NCI-H774 (cell line): ENCODE results near the gene RPRD1B.
"Not testable (repeated sequence)": the region's sequence is repeated elsewhere in the genome, so short reads cannot be mapped to it uniquely, and the experiment has no call there.

Experiments
- DNase-seq: peaks from one replicate; lab custom pipeline; 2025; lab: John Stamatoyannopoulos, UW

RPRD1B gene

GRCh38 chr20:38001173-38001875 is 32.2 kb upstream of the RPRD1B start:
- no peak for DNase-seq

- no peak for DNase-seq
These were observed 31.6 kb upstream of the RPRD1B start for GRCh38 chr20:38001981-38002380.

DNA sequence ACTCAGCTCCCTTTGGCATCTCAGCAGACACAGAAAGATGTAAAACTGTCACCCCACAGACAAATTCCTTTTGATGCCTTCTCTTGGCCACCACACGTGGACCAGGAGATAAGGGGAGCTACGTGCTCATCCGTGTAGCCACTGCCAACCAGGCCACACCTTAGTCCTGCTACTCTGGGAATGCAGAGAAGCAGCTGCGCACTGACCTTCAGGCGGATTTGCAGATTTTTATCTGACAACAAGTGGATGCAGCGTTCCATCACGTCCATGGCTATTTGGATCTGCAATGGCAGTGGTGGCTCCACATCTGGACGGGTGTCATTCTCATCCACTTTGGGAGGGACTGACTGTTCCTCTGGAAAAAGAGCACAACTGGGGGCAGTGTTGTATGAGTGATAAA is 31.1 kb upstream of the RPRD1B start:
- DNase-seq = no peak

GRCh38 chr20:38004416-38004815 is 29.1 kb upstream of the RPRD1B start:
- no peak for DNase-seq

- DNase-seq = no peak
These were observed 27.6 kb upstream of the RPRD1B start for GRCh38 chr20:38005903-38006302.

GRCh38 chr20:38007526-38007925 is 26.0 kb upstream of the RPRD1B start:
- no peak for DNase-seq

DNA sequence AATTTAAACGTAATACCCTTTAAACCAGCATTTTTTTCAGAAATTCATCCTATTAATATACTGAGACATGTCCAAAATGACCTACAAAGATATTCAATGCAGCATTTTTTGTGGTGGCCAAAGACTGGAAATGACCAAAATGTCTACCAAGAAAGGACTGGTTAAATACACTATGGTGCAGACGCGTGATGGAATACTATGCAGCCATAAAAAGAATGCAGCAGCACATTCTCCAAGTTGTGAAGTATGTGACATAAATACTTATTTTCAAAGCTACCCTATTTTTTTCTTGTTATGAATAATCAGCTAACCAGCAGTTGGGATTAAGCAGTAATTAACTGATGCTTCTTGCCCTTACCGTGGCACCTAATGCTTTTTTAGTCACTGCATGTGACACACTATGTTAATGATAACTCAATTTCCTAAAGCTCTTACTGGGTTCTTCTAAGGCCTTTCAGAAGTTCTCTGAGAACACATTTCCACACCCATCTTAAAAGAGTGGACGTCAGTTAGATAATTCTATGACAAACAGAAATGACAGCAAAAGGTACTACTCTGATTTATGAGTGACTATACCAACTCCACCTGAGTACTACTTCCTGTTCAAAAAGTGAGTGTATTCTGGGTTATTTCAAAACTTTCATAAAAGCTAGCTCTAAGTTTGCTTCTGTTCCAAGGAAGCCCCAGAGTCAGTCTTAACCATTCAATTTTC is 25.2 kb upstream of the RPRD1B start:
- DNase-seq = no peak

GRCh38 chr20:38009416-38009815 is 24.1 kb upstream of the RPRD1B start:
- not testable (repeated sequence) for DNase-seq

- no peak for DNase-seq
These were observed 21.9 kb upstream of the RPRD1B start for GRCh38 chr20:38011696-38012095.

DNA sequence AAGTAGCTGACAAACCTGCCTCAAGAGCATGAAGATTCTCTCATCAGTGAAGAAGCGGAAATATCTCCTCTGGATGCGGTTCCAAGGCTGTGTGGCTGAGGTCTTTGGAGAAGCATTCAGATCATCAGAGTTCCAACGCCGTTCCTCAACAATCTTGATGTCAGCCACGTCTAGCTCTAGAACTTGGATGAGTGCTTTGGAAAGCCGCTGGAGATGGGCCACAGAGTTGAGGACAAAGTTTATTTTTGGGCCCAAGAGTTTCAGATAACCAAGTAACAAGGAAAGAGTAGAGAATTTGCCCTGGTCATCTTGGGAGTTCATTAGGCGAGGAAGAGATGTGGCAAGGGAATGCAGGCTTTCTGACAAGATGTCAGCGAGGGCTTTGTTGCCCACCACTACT is 21.2 kb upstream of the RPRD1B start:
- DNase-seq = no peak

DNA sequence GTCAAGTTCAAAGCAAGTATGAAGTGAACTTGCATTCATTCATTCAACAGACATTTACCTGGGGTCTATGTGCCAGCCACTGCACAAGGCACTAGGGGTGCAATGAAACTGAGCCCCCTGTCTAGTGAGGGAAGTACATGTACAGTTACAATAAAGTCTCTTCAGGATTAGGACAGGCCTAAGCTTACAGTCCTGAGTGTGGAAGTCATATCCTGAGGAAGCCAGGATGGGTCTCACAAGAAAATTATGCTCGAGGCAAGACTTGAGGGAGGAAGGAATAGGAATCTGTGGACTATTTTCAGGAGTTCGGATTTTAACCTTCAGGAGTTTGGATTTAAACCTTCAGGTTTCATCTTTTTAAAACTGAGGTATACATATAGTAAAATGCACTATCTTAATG is 19.7 kb upstream of the RPRD1B start:
- DNase-seq = no peak

DNA sequence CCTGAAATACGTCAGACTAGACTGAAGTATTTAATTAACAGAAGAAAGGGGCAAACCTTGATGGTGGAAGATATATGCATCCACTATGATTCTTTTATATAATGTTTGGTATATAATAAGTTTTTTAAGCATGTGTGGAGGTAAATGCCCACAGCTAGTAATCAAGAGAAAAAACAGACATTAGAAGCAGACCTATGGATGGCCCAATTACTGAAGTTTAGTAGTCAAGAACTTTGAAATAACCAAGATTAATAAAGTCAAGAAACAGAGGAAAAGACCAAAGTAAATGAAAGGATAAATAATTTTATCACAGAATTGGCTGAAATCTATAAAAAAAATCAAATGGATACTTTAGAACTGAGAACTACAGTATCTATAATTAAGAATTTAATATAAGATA is 15.6 kb upstream of the RPRD1B start:
- no peak for DNase-seq

DNA sequence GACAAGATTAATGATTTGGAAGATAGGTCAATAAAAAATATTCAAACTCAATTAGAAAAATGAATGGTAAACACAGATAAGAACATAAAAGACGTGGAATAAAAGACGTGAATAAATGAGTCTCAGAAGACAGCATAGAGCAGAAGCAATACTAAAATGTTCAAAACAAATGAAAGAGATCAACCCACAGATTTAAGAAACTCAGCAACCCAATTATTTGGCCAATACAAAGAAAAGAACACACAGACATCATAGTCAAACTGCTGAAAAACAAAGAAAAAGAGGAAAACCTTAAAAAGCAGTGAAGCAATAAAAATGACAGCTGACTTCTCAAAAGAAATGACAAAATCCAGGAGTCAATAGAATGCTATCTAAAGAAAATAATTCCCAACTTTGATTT is 15.2 kb upstream of the RPRD1B start:
- DNase-seq = no peak

- DNase-seq = no peak
These were observed 12.3 kb upstream of the RPRD1B start for GRCh38 chr20:38021087-38021772.

GRCh38 chr20:38023181-38024001 is 10.2 kb upstream of the RPRD1B start:
- no peak for DNase-seq

GRCh38 chr20:38024496-38024895 is 9.1 kb upstream of the RPRD1B start:
- no peak for DNase-seq

GRCh38 chr20:38029453-38029852 is 4.1 kb upstream of the RPRD1B start:
- no peak for DNase-seq

DNA sequence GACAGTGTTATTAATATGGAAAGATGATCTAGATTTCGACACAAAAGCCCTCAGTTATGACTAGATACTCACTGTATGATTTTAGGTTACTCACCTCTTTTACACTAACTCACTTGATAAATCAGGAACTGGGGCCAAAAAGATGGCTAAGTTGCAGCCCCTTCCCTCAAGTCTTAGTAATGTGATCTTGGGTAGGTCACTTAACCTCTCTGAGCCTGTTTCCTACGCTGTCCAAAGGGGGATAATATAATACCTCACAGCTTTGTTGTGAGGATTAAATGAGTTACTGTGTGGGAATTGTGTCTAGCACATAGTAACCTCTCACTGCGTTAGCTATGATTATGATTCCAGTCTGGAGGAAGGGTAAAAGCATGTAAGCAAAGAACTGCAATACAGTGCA is 1.6 kb upstream of the RPRD1B start:
- DNase-seq = no peak

DNA sequence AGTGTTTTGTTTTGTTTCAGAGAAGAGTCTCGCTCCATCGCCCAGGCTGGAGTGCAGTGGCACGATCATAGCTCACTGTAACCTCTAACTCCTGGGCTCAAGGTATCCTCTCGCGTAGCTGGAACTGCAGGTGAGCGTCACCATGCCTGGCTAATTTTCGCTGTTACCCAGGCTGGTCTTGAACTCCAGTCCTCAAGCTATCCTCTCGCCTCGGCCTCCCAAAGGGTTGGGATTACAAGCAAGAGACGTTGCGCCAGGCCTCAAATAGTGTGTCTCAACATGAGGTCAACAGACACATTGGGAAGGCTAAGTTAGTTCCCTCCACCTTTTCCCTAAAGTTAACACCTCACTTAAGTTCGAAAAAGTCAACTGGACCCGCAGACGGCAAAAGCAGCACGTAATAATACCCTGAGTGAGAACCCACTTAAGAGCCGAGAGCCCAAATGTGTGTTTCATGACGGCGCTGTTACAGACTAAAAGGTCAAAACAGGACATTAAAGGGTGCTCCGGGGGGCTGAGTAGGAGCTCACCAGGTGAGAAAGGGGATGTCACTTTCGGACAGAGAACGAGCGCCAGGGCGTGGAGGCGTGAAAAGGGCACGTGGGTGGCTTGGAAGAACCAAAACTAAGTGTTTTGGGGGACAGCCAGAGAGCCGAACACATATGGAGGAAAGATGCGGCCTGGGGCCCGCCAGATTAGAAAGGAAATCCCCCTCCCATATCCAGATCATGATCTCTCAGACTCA is 789 bp upstream of the RPRD1B start:
- DNase-seq = peak; percentile 33

GRCh38 chr20:38034108-38034649 is 633 bp downstream of the RPRD1B start:
- no peak for DNase-seq

- no peak for DNase-seq
These were observed 1.4 kb downstream of the RPRD1B start for GRCh38 chr20:38034961-38035360.
